Prostate gland (tissue), 2 donors: Measurements from ENCODE around the gene MED12L.

ENCODE experiments used
- CTCF ChIP-seq, 4 experiments: fragments of 200-600 bp in 2 of 4; fragments of 450-650 bp in 2 of 4; sonication (generic) in 2 of 4; IDR thresholded peaks; 1 replicate in 3 of 4; 2 replicates in 1 of 4; pipeline ENCODE4 v1.5.1; 2016 to 2019; ENCODE audit warnings: antibody characterized with exemption in 4 of 4, mild to moderate bottlenecking in 2 of 4, moderate library complexity in 2 of 4
- POLR2AphosphoS5 ChIP-seq: sonication (generic); formaldehyde crosslinking; IDR thresholded peaks from one replicate; pipeline ENCODE4 v1.6.1; 2017; ENCODE audit warnings: antibody characterized with exemption

GRCh38 chr3:151234825-151235224 lies 149.4 kb downstream of the MED12L start:
- no peak for TF ChIP-seq CTCF (IDR thresholded peaks at IDR 0.05)
- no peak for TF ChIP-seq POLR2AphosphoS5
